GM12864 (cell line): ENCODE results near the gene CD63.

ENCODE experiments used
- DNase-seq: peaks from one replicate; pipeline ENCODE4 v3.0.0-alpha.2; 2011; ENCODE audit warnings: low read depth
- H3K4me3 ChIP-seq: 2 replicates; pipeline ENCODE4 v1.5.1; 2011; ENCODE audit warnings: mild to moderate bottlenecking, low read depth, low read length, control low read depth
- TF ChIP-seq, protein P1 (sequence below): IDR thresholded peaks from 2 replicates; pipeline ENCODE4 v1.5.1; 2011; ENCODE audit warnings: low read depth, mild to moderate bottlenecking, moderate library complexity, low read length, control low read depth, inconsistent platforms; ENCODE audit errors: missing control alignments

The CD63 gene

DNA sequence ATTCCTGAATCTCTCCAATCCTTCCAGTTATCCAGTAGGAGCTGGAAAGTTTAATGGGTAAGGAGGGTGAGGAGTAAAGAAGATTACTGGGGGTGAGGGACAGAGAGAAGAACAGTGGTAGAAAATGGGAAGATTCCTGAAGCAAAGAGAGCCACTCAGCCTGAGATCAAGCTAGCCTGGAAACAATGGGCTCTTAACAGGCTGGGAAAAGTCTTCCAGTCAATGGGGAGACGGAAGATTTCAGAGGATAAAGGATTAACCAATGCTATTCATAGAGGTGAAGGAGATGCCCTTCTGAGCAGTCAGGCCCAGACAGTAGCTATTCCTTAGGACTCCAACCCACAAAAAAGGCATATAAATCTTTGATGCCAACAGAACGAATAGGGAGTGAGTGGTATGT, 28.9 kb upstream of the CD63 start:
- TF ChIP-seq, protein P1, sequence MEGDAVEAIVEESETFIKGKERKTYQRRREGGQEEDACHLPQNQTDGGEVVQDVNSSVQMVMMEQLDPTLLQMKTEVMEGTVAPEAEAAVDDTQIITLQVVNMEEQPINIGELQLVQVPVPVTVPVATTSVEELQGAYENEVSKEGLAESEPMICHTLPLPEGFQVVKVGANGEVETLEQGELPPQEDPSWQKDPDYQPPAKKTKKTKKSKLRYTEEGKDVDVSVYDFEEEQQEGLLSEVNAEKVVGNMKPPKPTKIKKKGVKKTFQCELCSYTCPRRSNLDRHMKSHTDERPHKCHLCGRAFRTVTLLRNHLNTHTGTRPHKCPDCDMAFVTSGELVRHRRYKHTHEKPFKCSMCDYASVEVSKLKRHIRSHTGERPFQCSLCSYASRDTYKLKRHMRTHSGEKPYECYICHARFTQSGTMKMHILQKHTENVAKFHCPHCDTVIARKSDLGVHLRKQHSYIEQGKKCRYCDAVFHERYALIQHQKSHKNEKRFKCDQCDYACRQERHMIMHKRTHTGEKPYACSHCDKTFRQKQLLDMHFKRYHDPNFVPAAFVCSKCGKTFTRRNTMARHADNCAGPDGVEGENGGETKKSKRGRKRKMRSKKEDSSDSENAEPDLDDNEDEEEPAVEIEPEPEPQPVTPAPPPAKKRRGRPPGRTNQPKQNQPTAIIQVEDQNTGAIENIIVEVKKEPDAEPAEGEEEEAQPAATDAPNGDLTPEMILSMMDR, result no peak
- DNase-seq, result no peak
- no peak overlapping the region for H3K4me3 ChIP-seq

- no peak overlapping the region for H3K4me3 ChIP-seq
- DNase-seq, result no peak
- TF ChIP-seq, protein P1, result no peak
These were observed 26.4 kb upstream of the CD63 start for GRCh38 chr12:55755246-55755645.

DNA sequence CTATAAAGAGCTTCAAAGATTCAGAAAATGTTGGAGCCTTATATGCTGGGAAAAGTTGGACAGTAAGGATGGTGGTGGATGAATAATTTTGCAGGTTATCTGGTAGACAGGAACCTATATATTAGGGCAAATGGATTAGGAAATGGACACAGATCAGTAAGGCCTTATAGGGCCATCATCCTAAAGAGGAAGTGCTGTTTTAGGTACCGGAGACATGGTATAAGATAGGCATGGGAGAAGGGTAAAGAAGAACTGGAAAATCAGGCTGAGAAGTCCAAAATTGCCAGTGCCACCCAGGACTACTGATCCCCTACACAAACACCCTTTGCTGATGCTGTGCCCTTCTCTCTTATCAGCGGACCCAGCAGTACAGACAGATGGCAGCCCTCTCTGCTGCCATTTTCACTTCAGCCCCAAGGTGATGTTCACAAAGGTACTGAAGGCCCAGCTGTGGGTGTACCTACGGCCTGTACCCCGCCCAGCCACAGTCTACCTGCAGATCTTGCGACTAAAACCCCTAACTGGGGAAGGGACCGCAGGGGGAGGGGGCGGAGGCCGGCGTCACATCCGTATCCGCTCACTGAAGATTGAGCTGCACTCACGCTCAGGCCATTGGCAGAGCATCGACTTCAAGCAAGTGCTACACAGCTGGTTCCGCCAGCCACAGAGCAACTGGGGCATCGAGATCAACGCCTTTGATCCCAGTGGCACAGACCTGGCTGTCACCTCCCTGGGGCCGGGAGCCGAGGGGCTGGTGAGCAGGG, 19.6 kb upstream of the CD63 start:
- H3K4me3 ChIP-seq, result no peak overlapping the region
- DNase-seq, result no peak
- TF ChIP-seq, protein P1, result no peak

DNA sequence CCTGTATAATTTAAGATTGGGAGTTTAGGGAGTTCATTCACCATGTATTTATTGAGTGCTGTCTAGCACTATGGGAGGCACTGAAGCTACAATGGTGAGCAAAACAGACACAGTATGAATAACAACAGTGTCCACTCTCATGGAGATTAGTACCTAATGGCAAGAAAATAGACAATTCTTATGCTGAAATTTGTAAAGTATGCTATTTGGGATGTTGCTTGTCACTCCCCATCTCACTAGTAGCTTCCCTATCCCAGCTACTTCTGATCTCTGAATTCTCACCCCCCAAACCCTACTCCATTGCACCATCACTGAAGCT, 18.1 kb upstream of the CD63 start:
- DNase-seq, result no peak
- TF ChIP-seq, protein P1, result no peak
- H3K4me3 ChIP-seq, result no peak overlapping the region

- DNase-seq, result no peak
- TF ChIP-seq, protein P1, result no peak
- H3K4me3 ChIP-seq, result no peak overlapping the region
These were observed 17.5 kb upstream of the CD63 start for GRCh38 chr12:55746174-55746912.

- H3K4me3 ChIP-seq, result no peak overlapping the region
- TF ChIP-seq, protein P1, result no peak
- no peak for DNase-seq
These were observed 16.8 kb upstream of the CD63 start for GRCh38 chr12:55745361-55746173.
